ENCODE results near the gene PXDN.

- TF ChIP-seq CTCF (IDR thresholded peaks at IDR 0.05; ENCODE audit: low read depth, low read length, poor library complexity, severe bottlenecking) = no peak
- no peak for TF ChIP-seq EZH2phosphoT487 (IDR thresholded peaks at IDR 0.05; ENCODE audit: borderline replicate concordance, low read length)
Measured at GRCh38 chr2:1713142-1713838, 31.0 kb downstream of the PXDN start.

All from DOHH2 (cell line).